H1 (cell line): ENCODE data around the gene VPS9D1. TPM values are rescaled to one million over a fixed set of nuclear protein-coding genes. Genes with fewer than 3 reads are reported as not detected.

ENCODE experiments used
- ASH2L ChIP-seq: fragments of 200-600, 300-600 bp; sonication (generic); IDR thresholded peaks from one replicate; pipeline ENCODE4 v1.7.1; 2017; ENCODE audit warnings: low read length
- BRCA1 ChIP-seq: IDR thresholded peaks from 2 replicates; pipeline ENCODE4 v1.6.1; 2012; ENCODE audit warnings: low read depth, low read length, improper control_type of control experiment
- CREB1 ChIP-seq: IDR thresholded peaks from 2 replicates; pipeline ENCODE4 v1.6.1; 2012; ENCODE audit warnings: inconsistent platforms
- EGR1 ChIP-seq: IDR thresholded peaks from 2 replicates; pipeline ENCODE4 v1.6.1; 2011; ENCODE audit warnings: low read depth, low read length, borderline replicate concordance
- EP300 ChIP-seq, 2 experiments: IDR thresholded peaks; 1 replicate in 1 of 2; 2 replicates in 1 of 2; pipeline ENCODE4 v1.6.1; 2011 to 2012; ENCODE audit warnings: low read depth in 2 of 2, low read length in 2 of 2, mild to moderate bottlenecking in 2 of 2, borderline replicate concordance in 1 of 2, inconsistent platforms in 1 of 2, moderate library complexity in 1 of 2
- GABPA ChIP-seq: IDR thresholded peaks from 2 replicates; pipeline ENCODE4 v1.6.1; 2011; ENCODE audit warnings: mild to moderate bottlenecking, low read length, moderate library complexity, borderline replicate concordance; ENCODE audit not compliant: insufficient read depth
- GTF2F1 ChIP-seq: IDR thresholded peaks from 2 replicates; pipeline ENCODE4 v1.6.1; 2012; ENCODE audit warnings: low read depth, low read length, improper control_type of control experiment, borderline replicate concordance
- NANOG ChIP-seq: IDR thresholded peaks from 2 replicates; pipeline ENCODE4 v1.6.1; 2011; ENCODE audit warnings: low read length, low read depth, mild to moderate bottlenecking, inconsistent platforms; ENCODE audit not compliant: insufficient read depth, poor library complexity, severe bottlenecking
- RBBP5 ChIP-seq: IDR thresholded peaks from 2 replicates; pipeline ENCODE4 v1.7.1; 2012; ENCODE audit warnings: low read depth, mild to moderate bottlenecking, inconsistent platforms, low read length, moderate library complexity, borderline replicate concordance
- RXRA ChIP-seq: IDR thresholded peaks from 2 replicates; pipeline ENCODE4 v1.6.1; 2011; ENCODE audit warnings: low read depth, mild to moderate bottlenecking, low read length, moderate library complexity; ENCODE audit not compliant: insufficient read depth
- polyA plus RNA-seq, 7 experiments: library from polyadenylated mRNA; depleted of rRNA in 3 of 7; stranded (reverse) in 5 of 7; unstranded in 2 of 7; fragments of >200 nt in 5 of 7; fragments of 200-250 nt in 2 of 7; gene quantifications; 1 replicate in 5 of 7; 2 replicates in 1 of 7; 4 replicates in 1 of 7; pipeline versions ENCODE4 v1.2.1 to v1.2.3, GENCODE V29; 2011 to 2013; ENCODE audit warnings: missing spikeins in 2 of 7, mixed read lengths in 2 of 7
- total RNA-seq: library from RNA; stranded (reverse); fragmentation: NEBNext Ultra II Directional; extraction: Animal tissue kit (Norgen Biotek cat#: 25700); gene quantifications from 2 replicates; pipeline ENCODE4 v1.2.1, GENCODE V29; 2021
- TF ChIP-seq, protein P1 (sequence below), 3 experiments: IDR thresholded peaks; 1 replicate in 2 of 3; 2 replicates in 1 of 3; pipeline versions ENCODE4 v1.5.1 to v1.6.1; 2011; ENCODE audit warnings: low read length in 3 of 3, mild to moderate bottlenecking in 3 of 3, inconsistent platforms in 2 of 3, low read depth in 1 of 3, moderate library complexity in 1 of 3; ENCODE audit not compliant: insufficient read depth in 1 of 3; ENCODE audit errors: control extremely low read depth in 1 of 3
- TF ChIP-seq, protein P2 (sequence below): IDR thresholded peaks from 2 replicates; pipeline ENCODE4 v1.6.1; 2011; ENCODE audit warnings: low read length, improper control_type of control experiment
- TF ChIP-seq, protein P3 (sequence below): IDR thresholded peaks from 2 replicates; pipeline ENCODE4 v1.6.1; 2012; ENCODE audit warnings: low read length, inconsistent platforms
- TF ChIP-seq, protein P4 (sequence below): IDR thresholded peaks from 2 replicates; pipeline ENCODE4 v1.6.1; 2012; ENCODE audit warnings: inconsistent platforms

The VPS9D1 gene
- total and polyA plus RNA-seq, 2 of the 8 experiments (the other 6 are each of a cell fraction or from before 2014, with no cell fraction given) = 2.9 to 5.4 TPM

DNA sequence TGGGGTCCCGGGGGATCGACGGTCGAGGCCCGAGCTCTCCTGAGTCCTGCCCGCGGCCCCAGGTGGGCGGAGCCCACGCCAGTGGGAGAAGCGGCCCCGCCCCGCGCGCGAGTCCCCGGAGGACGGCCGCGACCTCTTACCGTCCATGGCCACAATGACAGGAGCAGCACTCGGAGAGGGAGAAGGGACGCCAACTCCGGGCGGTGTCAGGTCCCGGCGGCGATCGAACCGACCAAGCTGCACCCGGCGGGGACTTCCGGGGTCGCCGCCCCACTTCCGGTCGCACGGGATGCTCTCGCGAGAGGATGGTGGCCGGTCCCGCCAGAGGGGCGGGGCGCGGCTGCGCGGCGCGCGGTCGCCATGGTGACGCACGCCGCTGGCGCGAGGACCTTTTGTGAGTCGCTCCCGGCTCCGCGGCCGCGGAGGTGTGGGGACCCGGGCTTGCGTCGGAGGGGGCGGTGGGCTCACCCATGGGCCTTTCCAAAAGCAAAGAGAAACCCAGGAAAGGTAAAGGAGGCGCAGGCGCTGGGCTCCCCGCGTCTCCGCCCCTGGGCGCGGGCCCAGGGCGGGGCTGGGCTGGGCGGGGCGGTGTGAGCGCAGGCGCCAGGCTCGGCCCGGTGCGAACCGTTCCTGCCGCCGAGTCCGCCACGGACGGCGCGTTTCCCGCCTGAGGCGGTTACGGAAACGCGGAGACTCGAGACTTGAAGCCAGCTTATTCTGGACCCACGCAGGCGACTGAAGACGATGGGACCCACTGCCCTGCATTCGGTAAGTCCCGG is 63.1 kb downstream of the VPS9D1 start, which contains the start of the genes CHMP1A and SPATA33 (continued):
- TF ChIP-seq EGR1 (no peak), EP300 (IDR thresholded peaks at IDR 0.05; ENCODE audit: borderline replicate concordance in 1 of 2, low read depth in 2 of 2, low read length in 2 of 2) (no peak), RXRA (no peak), GTF2F1 (no peak), BRCA1 (peak; percentile 76), CREB1 (peak; percentile 78), RBBP5 (peak; percentile 97), NANOG (no peak), GABPA (peak; percentile 96), ASH2L (peak; percentile 97)
- TF ChIP-seq, protein P1, sequence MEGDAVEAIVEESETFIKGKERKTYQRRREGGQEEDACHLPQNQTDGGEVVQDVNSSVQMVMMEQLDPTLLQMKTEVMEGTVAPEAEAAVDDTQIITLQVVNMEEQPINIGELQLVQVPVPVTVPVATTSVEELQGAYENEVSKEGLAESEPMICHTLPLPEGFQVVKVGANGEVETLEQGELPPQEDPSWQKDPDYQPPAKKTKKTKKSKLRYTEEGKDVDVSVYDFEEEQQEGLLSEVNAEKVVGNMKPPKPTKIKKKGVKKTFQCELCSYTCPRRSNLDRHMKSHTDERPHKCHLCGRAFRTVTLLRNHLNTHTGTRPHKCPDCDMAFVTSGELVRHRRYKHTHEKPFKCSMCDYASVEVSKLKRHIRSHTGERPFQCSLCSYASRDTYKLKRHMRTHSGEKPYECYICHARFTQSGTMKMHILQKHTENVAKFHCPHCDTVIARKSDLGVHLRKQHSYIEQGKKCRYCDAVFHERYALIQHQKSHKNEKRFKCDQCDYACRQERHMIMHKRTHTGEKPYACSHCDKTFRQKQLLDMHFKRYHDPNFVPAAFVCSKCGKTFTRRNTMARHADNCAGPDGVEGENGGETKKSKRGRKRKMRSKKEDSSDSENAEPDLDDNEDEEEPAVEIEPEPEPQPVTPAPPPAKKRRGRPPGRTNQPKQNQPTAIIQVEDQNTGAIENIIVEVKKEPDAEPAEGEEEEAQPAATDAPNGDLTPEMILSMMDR (IDR thresholded peaks at IDR 0.05; ENCODE audit: control extremely low read depth in 1 of 3, insufficient read depth in 1 of 3, low read depth in 1 of 3, low read length in 3 of 3) = no peak
- TF ChIP-seq, protein P2, sequence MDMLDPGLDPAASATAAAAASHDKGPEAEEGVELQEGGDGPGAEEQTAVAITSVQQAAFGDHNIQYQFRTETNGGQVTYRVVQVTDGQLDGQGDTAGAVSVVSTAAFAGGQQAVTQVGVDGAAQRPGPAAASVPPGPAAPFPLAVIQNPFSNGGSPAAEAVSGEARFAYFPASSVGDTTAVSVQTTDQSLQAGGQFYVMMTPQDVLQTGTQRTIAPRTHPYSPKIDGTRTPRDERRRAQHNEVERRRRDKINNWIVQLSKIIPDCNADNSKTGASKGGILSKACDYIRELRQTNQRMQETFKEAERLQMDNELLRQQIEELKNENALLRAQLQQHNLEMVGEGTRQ = no peak
- TF ChIP-seq, protein P3, sequence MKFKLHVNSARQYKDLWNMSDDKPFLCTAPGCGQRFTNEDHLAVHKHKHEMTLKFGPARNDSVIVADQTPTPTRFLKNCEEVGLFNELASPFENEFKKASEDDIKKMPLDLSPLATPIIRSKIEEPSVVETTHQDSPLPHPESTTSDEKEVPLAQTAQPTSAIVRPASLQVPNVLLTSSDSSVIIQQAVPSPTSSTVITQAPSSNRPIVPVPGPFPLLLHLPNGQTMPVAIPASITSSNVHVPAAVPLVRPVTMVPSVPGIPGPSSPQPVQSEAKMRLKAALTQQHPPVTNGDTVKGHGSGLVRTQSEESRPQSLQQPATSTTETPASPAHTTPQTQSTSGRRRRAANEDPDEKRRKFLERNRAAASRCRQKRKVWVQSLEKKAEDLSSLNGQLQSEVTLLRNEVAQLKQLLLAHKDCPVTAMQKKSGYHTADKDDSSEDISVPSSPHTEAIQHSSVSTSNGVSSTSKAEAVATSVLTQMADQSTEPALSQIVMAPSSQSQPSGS = no peak
- TF ChIP-seq, protein P4, sequence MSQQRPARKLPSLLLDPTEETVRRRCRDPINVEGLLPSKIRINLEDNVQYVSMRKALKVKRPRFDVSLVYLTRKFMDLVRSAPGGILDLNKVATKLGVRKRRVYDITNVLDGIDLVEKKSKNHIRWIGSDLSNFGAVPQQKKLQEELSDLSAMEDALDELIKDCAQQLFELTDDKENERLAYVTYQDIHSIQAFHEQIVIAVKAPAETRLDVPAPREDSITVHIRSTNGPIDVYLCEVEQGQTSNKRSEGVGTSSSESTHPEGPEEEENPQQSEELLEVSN = peak; percentile 84
